NOMO-1 treated with dmso at 0.1 percent for 144 hours (cell line): Measurements from ENCODE around the gene GNL2.
A peak's percentile ranks its signal among the peaks of the same experiment; 100 is the strongest.
"Not testable (repeated sequence)": the region's sequence is repeated elsewhere in the genome, so short reads cannot be mapped to it uniquely, and the experiment has no call there.

Source experiments
- DNase-seq: peaks from one replicate; lab custom pipeline; 2025; ENCODE audit not compliant: unreplicated experiment; lab: John Stamatoyannopoulos, UW

The GNL2 gene

GRCh38 chr1:37609002-37609401 lies 13.3 kb upstream of the GNL2 start:
- DNase-seq, result peak; percentile 16

- DNase-seq, result no peak
These were observed 10.9 kb upstream of the GNL2 start for GRCh38 chr1:37606481-37607263.

GRCh38 chr1:37605806-37606474 lies 10.2 kb upstream of the GNL2 start:
- no peak for DNase-seq

DNA sequence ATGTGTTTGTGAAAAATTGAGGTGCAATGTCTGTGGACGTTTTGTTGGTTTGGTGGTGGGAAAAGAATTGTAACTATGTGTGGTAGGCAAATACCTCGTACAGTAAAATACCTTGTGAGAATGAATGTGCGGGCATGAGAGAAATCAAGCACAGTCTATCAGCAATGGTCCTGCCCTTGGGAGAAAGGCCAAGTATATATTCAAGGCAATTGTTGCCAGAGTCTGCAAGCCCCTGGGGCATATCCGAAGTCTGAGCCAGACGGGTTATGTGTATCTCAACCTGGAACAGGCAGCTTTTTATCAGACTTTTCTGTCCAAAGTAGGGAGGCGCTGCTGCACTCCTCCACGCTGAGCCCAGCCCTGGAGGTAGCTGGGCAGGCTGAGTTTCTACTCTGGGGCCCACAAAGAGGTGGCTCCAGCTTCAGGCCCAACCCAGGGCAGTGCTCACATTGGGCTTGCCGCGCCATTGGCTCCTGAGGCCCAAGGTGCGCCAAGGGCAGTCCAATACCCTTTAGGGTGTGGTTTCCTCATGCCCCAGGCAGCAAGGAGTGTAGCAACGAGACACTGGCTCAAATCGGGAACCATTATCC lies 9.4 kb upstream of the GNL2 start:
- no peak for DNase-seq

GRCh38 chr1:37602750-37603694 lies 7.3 kb upstream of the GNL2 start:
- DNase-seq, result peak; percentile 12

- no peak for DNase-seq
These were observed 5.7 kb upstream of the GNL2 start for GRCh38 chr1:37601441-37601840.

DNA sequence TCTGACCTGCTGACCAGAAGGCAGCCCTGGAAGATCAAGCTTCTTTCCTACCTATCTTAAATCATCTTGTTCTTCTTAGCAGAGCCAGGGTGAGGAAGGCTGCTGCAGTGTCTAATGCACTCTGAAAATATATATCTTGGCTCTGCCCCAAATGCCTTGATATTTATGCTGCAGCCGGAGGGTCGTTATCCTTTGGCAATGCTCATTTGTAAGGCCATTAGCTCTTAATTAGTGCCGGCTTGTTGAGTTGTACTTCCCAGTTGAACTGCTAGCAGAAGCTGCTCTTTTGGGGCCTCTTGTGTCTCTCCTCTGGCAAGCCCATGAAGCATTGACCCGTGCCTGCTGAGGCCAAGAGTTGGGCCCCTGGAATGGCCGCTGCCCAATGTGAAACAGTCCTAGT lies 4.2 kb upstream of the GNL2 start:
- DNase-seq, result no peak

- DNase-seq, result no peak
These were observed 488 bp upstream of the GNL2 start for GRCh38 chr1:37596182-37596667.

DNA sequence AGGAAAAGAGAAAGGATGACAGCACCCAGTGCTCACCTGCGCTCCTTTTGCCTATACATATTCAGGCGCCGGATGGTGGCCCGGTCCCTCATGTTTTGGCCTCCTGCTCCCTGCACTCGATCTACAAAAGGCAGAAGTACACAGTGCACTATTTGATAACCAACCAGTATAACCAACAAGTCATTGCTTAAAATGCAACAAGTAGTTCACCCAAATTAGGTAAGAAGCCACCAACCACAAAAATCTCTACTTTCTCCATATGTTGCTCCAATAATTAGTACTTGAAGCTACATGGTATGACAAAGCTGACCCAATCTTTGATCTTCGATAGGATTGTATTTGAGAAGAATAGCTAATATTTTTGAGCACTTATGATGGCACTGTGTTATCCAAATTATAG lies 2.0 kb downstream of the GNL2 start:
- DNase-seq, result no peak

DNA sequence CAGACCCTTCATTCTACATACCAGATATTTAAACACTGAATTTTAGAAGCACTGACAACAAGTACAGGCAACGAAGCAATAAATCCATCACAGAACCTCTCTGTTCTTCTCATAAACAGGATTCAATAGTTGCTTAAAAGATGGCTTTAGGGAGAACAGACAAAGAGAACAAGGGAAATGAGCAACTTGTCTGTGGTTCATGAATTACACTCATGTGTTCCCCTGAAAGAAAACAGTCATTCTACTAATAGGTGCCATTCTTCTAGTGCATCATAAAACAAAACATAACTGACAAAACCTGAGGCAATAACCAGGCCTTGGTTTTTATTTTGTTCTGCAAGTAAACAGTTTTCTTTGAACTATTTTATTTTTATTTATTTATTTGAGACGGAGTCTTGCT lies 6.8 kb downstream of the GNL2 start:
- DNase-seq, result no peak

DNA sequence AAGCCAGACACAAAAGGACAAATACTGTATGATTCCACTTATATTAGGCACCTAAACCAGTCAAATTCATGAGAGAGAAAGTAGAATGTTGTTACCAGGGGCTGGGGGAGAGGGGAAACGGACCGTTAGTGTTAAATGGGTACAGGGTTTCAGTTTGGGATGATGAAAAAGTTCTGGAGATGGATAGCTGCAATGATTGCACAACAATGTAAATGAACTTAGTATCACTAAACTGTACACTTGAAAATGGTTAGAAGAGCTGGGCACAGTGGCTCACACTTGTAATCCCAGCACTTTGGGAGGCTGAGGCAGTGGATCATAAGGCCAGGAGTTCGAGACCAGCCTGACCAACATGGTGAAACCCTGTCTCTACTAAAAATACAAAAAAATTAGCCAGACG lies 11.2 kb downstream of the GNL2 start:
- not testable (repeated sequence) for DNase-seq

GRCh38 chr1:37575692-37576091 lies 20.0 kb downstream of the GNL2 start:
- DNase-seq, result no peak

- no peak for DNase-seq
These were observed 20.8 kb downstream of the GNL2 start for GRCh38 chr1:37574834-37575480.

DNA sequence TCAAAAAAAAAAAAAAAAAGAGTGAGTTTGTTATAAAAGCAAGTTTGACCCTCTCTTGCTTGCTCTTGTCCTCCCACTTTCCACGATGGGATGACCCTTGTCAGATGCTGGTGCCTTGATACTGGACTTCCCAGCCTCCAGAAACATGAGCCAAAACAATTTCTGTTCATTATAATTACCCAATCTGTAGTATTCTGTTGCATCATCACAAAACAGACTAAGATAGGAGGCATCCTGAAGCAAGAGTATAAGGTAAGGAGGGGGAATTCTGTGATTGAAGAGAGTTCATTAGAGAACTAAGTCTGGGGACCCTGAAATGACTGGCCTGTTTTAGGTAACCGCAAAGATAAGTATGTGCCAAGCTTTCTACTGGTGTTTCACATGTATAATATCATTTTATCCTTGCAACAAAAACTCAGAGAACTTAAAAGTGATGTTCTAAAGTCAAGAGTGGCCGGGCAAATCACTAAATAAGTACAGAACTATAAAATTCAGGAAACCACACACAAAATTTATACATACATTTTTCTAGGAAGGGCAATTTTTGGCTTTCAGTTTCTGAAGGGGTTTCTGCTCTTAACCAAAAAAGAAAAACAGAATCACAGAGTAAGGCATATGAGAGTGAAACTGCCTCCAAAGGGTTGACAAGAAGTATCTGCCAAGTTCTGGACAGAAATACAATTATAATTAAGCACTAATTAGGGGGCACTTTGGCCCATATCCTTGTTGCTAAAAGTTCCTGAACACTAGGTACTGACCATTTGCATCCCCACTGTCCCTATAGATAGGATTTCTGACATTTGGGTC lies 25.0 kb downstream of the GNL2 start:
- DNase-seq, result no peak

DNA sequence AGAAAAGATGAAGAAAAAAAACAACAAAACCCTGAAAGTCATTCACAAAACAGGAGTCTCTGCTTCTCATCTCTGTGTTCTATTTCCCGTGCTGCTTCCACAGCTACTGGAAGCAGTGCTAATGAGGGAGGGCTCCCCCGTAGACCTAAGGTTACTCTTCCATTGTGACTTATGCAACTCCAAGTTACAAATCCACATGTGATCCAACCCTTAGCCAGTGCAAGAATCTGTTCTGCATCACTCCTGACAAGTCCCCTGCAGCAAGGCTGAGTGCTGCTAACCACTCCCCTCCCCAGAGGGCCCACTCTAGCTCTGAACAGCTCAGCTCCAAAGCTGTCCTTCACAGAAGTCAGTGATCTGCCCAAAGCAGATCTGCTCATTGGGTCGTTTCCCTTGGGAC lies 28.7 kb downstream of the GNL2 start:
- no peak for DNase-seq

DNA sequence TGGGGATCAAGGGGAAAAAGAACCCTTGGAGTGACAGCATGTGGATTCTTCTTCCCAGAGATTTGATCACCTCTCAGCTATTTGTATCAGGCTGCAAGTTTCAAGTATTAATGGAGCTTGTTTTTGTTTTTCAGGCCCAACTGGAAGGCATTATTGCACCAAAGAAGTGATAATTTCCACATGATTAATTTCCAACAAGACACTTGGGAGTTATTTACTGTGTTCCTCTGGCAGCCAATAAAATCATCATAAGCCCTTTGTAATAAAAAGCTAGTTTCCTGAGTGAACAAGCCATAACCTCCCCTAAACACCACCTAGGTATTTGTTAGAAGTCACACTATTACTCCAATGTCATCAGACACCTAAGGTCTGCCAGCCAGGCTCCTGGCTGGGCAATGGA lies 30.8 kb downstream of the GNL2 start:
- no peak for DNase-seq

DNA sequence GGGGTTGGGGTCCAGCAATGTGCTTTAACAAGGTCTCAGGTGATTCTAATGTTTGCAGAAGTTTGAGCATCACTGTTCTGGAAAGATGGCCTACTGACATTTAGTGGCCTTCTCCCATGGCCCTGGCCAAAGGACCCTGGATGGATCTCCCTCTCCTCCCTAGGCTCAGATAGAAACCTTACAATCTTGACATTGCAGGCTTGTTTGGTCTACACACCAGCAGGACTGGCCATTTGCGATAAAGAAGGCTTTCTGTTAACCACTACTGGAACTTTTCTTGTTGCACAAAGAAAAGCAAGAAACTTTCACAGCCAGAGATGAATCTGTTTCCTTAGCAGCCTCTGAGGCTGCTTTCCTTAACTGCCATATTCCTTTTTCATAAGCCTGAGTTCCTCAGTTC lies 32.8 kb downstream of the GNL2 start:
- DNase-seq, result no peak

GRCh38 chr1:37561133-37562132 lies 34.3 kb downstream of the GNL2 start:
- no peak for DNase-seq
